GM13977 (cell line): ENCODE data around the gene C3orf20.

ENCODE experiments used
- DNase-seq: peaks from one replicate; pipeline ENCODE4 v3.0.0; 2012; ENCODE audit warnings: low spot score
- CTCF ChIP-seq: IDR thresholded peaks from 2 replicates; pipeline ENCODE4 v1.5.1; 2012; ENCODE audit warnings: mild to moderate bottlenecking, control low read depth; ENCODE audit not compliant: insufficient read depth; ENCODE audit errors: extremely low read depth, missing control alignments
- in situ Hi-C: fragments of 300-500 bp; cut with MboI; formaldehyde crosslinking; loops from one replicate; pipeline ENCODE4 v1.12.0; 2022; ENCODE audit warnings: low sequenced_read_pairs, low pct_unique_long_range_greater_than_20kb, mixed read lengths, inconsistent platforms; ENCODE audit not compliant: unreplicated experiment

C3orf20 gene

GRCh38 chr3:14786369-14786768 is 111.4 kb downstream of the C3orf20 start:
- DNase-seq, result no peak
- no peak for TF ChIP-seq CTCF
- in situ Hi-C loops, result loop anchor here (10.0 kb wide), 1 partner anchor 112 kb away; the partner anchor contains the start of gene C3orf20

- in situ Hi-C loops, result loop anchor here (10.0 kb wide), 1 partner anchor 113 kb away; the partner anchor contains the start of gene C3orf20
- no peak for TF ChIP-seq CTCF
Observed at GRCh38 chr3:14787630-14788029, 112.7 kb downstream of the C3orf20 start.

GRCh38 chr3:14788644-14789043 is 113.7 kb downstream of the C3orf20 start:
- in situ Hi-C loops, result loop anchor here (10.0 kb wide), 1 partner anchor 114 kb away; the partner anchor contains the start of gene C3orf20
- no peak for DNase-seq
- no peak for TF ChIP-seq CTCF

More at GRCh38 chr3:14787630-14788029, 112.7 kb downstream of the C3orf20 start:
- no peak for DNase-seq

- in situ Hi-C loops, result loop anchor here (10.0 kb wide), 1 partner anchor 114 kb away; the partner anchor contains the start of gene C3orf20
- no peak for TF ChIP-seq CTCF
- no peak for DNase-seq
Observed at GRCh38 chr3:14789221-14789620, 114.3 kb downstream of the C3orf20 start.

GRCh38 chr3:14789640-14790285 is 114.8 kb downstream of the C3orf20 start:
- DNase-seq, result no peak
- no peak for TF ChIP-seq CTCF
- in situ Hi-C loops, result loop anchor here (10.0 kb wide), 2 partner anchors 115 to 135 kb away; partner anchors contain the start of gene C3orf20

- peak; percentile 86 for TF ChIP-seq CTCF
- peak; percentile 74 for DNase-seq
- in situ Hi-C loops, result loop anchor here (10.0 kb wide), 1 partner anchor 133 kb away; no protein-coding TSS in a partner anchor
Observed at GRCh38 chr3:14791343-14791945, 116.5 kb downstream of the C3orf20 start.
